Measurements from ENCODE around the gene EEF2KMT.
"Not testable (repeated sequence)": the region's sequence is repeated elsewhere in the genome, so short reads cannot be mapped to it uniquely, and the experiment has no call there.

DNA sequence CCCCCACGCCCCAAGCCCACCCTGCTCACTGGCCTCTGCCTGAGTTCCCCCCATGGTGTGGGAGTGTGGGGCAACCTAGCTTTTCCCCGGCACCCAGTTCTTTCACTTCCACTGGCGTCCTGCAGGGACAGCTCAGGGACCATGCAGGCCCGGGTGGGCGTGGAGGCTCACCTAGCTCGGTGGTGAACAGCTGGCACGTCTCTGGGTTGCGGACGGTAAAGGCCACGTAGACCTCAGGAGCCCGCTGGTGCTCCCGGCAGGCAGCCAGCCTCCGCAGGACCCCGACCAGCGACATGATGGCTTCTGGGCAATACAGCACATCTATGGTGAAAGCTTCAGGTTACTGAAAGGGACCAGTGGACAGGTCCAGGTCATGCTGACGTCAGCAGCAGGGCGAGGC is 8.7 kb downstream of the EEF2KMT start:
- TF ChIP-seq, protein P1, sequence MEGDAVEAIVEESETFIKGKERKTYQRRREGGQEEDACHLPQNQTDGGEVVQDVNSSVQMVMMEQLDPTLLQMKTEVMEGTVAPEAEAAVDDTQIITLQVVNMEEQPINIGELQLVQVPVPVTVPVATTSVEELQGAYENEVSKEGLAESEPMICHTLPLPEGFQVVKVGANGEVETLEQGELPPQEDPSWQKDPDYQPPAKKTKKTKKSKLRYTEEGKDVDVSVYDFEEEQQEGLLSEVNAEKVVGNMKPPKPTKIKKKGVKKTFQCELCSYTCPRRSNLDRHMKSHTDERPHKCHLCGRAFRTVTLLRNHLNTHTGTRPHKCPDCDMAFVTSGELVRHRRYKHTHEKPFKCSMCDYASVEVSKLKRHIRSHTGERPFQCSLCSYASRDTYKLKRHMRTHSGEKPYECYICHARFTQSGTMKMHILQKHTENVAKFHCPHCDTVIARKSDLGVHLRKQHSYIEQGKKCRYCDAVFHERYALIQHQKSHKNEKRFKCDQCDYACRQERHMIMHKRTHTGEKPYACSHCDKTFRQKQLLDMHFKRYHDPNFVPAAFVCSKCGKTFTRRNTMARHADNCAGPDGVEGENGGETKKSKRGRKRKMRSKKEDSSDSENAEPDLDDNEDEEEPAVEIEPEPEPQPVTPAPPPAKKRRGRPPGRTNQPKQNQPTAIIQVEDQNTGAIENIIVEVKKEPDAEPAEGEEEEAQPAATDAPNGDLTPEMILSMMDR (IDR thresholded peaks at IDR 0.05) = not testable (repeated sequence)
- TF ChIP-seq POLR2A (IDR thresholded peaks at IDR 0.05) = not testable (repeated sequence)
